SK-N-SH treated with all-trans-retinoic acid at 6 μM for 48 hours (cell line): ENCODE data around the gene PTCH1.

Experiments
- ATAC-seq: fragments of 200-7000 bp; cut with Tn5 transposase; 3 replicates; pipeline ENCODE4 v1.9.1; 2020; ENCODE audit warnings: mild to moderate bottlenecking, moderate library complexity
- ARNTL ChIP-seq: fragments of 450-650 bp; formaldehyde crosslinking; IDR thresholded peaks from 2 replicates; pipeline ENCODE4 v1.5.0; 2020; ENCODE audit warnings: low read depth, mild to moderate bottlenecking, moderate library complexity, borderline replicate concordance
- BACH2 ChIP-seq: fragments of 250-450 bp; sonication (Bioruptor Pico); IDR thresholded peaks from 2 replicates; pipeline ENCODE4 v1.9.0; 2021; ENCODE audit warnings: mild to moderate bottlenecking, borderline replicate concordance
- CSDC2 ChIP-seq: fragments of 250-450 bp; sonication (Bioruptor Pico); IDR thresholded peaks from 2 replicates; pipeline ENCODE4 v1.5.0; 2020; ENCODE audit warnings: mild to moderate bottlenecking, moderate library complexity
- ESRRG ChIP-seq: fragments of 250-450 bp; sonication (Bioruptor Pico); IDR thresholded peaks from 2 replicates; pipeline ENCODE4 v1.6.1; 2021; ENCODE audit warnings: mild to moderate bottlenecking
- GLIS3 ChIP-seq: fragments of 250-450 bp; sonication (Bioruptor Pico); IDR thresholded peaks from 2 replicates; pipeline ENCODE4 v1.5.0; 2020; ENCODE audit warnings: mild to moderate bottlenecking, moderate library complexity
- ISL1 ChIP-seq: fragments of 250-450 bp; sonication (Bioruptor Pico); IDR thresholded peaks from 2 replicates; pipeline ENCODE4 v2.1.2; 2022; ENCODE audit warnings: mild to moderate bottlenecking, moderate library complexity
- OSR1 ChIP-seq: fragments of 250-450 bp; sonication (Bioruptor Pico); IDR thresholded peaks from 2 replicates; pipeline ENCODE4 v1.8.0; 2022; ENCODE audit warnings: moderate library complexity, mild to moderate bottlenecking, inconsistent platforms
- PPARA ChIP-seq: fragments of 250-450 bp; sonication (Bioruptor Pico); IDR thresholded peaks from 2 replicates; pipeline ENCODE4 v1.5.0; 2020; ENCODE audit warnings: mild to moderate bottlenecking, borderline replicate concordance
- RARB ChIP-seq: fragments of 250-450 bp; sonication (Bioruptor Pico); IDR thresholded peaks from 2 replicates; pipeline ENCODE4 v1.8.0; 2021; ENCODE audit warnings: mild to moderate bottlenecking, moderate library complexity
- SNAI2 ChIP-seq: fragments of 250-450 bp; sonication (Bioruptor Pico); IDR thresholded peaks from 2 replicates; pipeline ENCODE4 v1.5.0; 2020; ENCODE audit warnings: mild to moderate bottlenecking, moderate library complexity
- TCF4 ChIP-seq: fragments of 250-450 bp; sonication (Bioruptor Pico); IDR thresholded peaks from 2 replicates; pipeline ENCODE4 v1.8.0; 2021; ENCODE audit warnings: mild to moderate bottlenecking, moderate library complexity, borderline replicate concordance
- TOX ChIP-seq: fragments of 250-450 bp; sonication (Bioruptor Pico); IDR thresholded peaks from 2 replicates; pipeline ENCODE4 v1.8.0; 2021; ENCODE audit warnings: mild to moderate bottlenecking, moderate library complexity, borderline replicate concordance
- ZC3H10 ChIP-seq: fragments of 250-450 bp; sonication (Bioruptor Pico); IDR thresholded peaks from 2 replicates; pipeline ENCODE4 v1.5.1; 2021; ENCODE audit warnings: mild to moderate bottlenecking, moderate library complexity
- ZFP3 ChIP-seq: fragments of 250-450 bp; sonication (Bioruptor Pico); IDR thresholded peaks from 2 replicates; pipeline ENCODE4 v1.5.0; 2020; ENCODE audit warnings: mild to moderate bottlenecking, moderate library complexity
- ZFP30 ChIP-seq: fragments of 450-650 bp; formaldehyde crosslinking; IDR thresholded peaks from 2 replicates; pipeline ENCODE4 v1.5.0; 2022; ENCODE audit warnings: mild to moderate bottlenecking, moderate library complexity
- ZNF565 ChIP-seq: fragments of 450-650 bp; formaldehyde crosslinking; conservative IDR thresholded peaks from 2 replicates; pipeline ENCODE4 v1.5.0; 2020; ENCODE audit warnings: low read depth, mild to moderate bottlenecking, moderate library complexity
- ZNF70 ChIP-seq: fragments of 450-650 bp; formaldehyde crosslinking; IDR thresholded peaks from 2 replicates; pipeline ENCODE4 v1.5.0; 2020; ENCODE audit warnings: mild to moderate bottlenecking, moderate library complexity
- ZNF8 ChIP-seq: fragments of 450-650 bp; formaldehyde crosslinking; IDR thresholded peaks from 2 replicates; pipeline ENCODE4 v1.5.0; 2020; ENCODE audit warnings: mild to moderate bottlenecking, moderate library complexity
- TF ChIP-seq, protein P1 (sequence below): fragments of 250-450 bp; sonication (Bioruptor Pico); IDR thresholded peaks from 2 replicates; pipeline ENCODE4 v1.5.0; 2020; ENCODE audit warnings: mild to moderate bottlenecking, moderate library complexity
- TF ChIP-seq, protein P2 (sequence below): fragments of 250-450 bp; sonication (Bioruptor Pico); IDR thresholded peaks from 2 replicates; pipeline ENCODE4 v1.5.1; 2021; ENCODE audit warnings: mild to moderate bottlenecking, moderate library complexity
- TF ChIP-seq, protein P3 (sequence below): fragments of 250-450 bp; sonication (Bioruptor Pico); IDR thresholded peaks from 2 replicates; pipeline ENCODE4 v1.8.0; 2020; ENCODE audit warnings: mild to moderate bottlenecking, moderate library complexity, borderline replicate concordance
- TF ChIP-seq, protein P4 (sequence below): fragments of 250-450 bp; sonication (Bioruptor Pico); IDR thresholded peaks from 2 replicates; pipeline ENCODE4 v1.5.1; 2020; ENCODE audit warnings: low read depth, mild to moderate bottlenecking, moderate library complexity
- TF ChIP-seq, protein P5 (sequence below): fragments of 250-450 bp; sonication (Bioruptor Pico); IDR thresholded peaks from 2 replicates; pipeline ENCODE4 v1.8.0; 2021; ENCODE audit warnings: low read depth, mild to moderate bottlenecking, moderate library complexity, borderline replicate concordance

Gene PTCH1

DNA sequence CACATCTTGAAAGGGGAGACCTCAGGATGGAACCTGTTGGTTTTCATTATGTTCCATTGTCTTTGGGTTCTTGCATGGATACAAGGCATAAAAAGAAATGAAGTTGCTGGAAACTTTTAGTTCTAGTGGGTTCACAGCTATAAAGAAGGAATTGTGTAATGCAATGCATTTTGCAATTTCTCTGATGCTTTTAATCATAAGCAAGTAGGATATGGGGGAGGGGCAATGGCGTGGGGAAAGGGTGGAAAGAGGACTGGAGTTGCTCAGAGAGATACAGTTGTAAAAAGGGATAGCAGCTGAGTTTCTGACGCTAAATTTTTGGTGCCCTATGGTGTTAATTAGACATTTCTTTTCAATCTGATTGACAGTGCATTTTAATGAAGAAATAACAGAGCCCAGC is 110.7 kb downstream of the PTCH1 start:
- no peak for ATAC-seq
- TF ChIP-seq BACH2 (CRISPR knock-in tag) (no peak), ZFP30 (CRISPR knock-in tag) (no peak), ESRRG (CRISPR knock-in tag) (no peak), TOX (no peak), ZNF8 (CRISPR knock-in tag) (no peak), ZNF70 (no peak), PPARA (CRISPR knock-in tag) (no peak), CSDC2 (CRISPR knock-in tag) (no peak), RARB (no peak), ZFP3 (CRISPR knock-in tag) (no peak), TCF4 (CRISPR knock-in tag) (no peak), ZNF565 (CRISPR knock-in tag) (no peak)
- TF ChIP-seq, protein P1, sequence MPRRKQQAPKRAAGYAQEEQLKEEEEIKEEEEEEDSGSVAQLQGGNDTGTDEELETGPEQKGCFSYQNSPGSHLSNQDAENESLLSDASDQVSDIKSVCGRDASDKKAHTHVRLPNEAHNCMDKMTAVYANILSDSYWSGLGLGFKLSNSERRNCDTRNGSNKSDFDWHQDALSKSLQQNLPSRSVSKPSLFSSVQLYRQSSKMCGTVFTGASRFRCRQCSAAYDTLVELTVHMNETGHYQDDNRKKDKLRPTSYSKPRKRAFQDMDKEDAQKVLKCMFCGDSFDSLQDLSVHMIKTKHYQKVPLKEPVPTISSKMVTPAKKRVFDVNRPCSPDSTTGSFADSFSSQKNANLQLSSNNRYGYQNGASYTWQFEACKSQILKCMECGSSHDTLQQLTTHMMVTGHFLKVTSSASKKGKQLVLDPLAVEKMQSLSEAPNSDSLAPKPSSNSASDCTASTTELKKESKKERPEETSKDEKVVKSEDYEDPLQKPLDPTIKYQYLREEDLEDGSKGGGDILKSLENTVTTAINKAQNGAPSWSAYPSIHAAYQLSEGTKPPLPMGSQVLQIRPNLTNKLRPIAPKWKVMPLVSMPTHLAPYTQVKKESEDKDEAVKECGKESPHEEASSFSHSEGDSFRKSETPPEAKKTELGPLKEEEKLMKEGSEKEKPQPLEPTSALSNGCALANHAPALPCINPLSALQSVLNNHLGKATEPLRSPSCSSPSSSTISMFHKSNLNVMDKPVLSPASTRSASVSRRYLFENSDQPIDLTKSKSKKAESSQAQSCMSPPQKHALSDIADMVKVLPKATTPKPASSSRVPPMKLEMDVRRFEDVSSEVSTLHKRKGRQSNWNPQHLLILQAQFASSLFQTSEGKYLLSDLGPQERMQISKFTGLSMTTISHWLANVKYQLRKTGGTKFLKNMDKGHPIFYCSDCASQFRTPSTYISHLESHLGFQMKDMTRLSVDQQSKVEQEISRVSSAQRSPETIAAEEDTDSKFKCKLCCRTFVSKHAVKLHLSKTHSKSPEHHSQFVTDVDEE (CRISPR knock-in tag) = no peak
- TF ChIP-seq, protein P2, sequence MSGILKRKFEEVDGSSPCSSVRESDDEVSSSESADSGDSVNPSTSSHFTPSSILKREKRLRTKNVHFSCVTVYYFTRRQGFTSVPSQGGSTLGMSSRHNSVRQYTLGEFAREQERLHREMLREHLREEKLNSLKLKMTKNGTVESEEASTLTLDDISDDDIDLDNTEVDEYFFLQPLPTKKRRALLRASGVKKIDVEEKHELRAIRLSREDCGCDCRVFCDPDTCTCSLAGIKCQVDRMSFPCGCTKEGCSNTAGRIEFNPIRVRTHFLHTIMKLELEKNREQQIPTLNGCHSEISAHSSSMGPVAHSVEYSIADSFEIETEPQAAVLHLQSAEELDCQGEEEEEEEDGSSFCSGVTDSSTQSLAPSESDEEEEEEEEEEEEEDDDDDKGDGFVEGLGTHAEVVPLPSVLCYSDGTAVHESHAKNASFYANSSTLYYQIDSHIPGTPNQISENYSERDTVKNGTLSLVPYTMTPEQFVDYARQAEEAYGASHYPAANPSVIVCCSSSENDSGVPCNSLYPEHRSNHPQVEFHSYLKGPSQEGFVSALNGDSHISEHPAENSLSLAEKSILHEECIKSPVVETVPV = no peak
- TF ChIP-seq, all 23 proteins: peak for 0

DNA sequence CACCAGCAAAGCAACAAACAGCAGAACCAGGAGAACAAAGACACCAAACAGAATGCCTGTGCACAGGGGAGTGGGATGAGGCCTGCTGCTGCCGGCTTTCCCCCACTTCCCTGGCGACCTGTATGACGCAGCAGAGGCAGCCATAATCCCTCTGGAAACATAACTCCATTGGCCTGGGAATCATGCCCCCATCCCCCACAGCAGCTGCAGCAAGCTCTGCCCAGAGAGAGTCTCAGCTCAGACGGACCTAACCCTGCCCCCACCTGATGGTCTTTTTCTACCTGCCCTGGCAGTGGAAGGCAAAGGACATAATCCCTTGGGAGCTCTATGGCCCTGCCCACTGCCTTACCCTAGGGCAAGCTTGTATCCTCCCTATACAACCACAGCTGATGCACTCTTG is 117.5 kb downstream of the PTCH1 start:
- no peak for ATAC-seq
- TF ChIP-seq, protein P3, sequence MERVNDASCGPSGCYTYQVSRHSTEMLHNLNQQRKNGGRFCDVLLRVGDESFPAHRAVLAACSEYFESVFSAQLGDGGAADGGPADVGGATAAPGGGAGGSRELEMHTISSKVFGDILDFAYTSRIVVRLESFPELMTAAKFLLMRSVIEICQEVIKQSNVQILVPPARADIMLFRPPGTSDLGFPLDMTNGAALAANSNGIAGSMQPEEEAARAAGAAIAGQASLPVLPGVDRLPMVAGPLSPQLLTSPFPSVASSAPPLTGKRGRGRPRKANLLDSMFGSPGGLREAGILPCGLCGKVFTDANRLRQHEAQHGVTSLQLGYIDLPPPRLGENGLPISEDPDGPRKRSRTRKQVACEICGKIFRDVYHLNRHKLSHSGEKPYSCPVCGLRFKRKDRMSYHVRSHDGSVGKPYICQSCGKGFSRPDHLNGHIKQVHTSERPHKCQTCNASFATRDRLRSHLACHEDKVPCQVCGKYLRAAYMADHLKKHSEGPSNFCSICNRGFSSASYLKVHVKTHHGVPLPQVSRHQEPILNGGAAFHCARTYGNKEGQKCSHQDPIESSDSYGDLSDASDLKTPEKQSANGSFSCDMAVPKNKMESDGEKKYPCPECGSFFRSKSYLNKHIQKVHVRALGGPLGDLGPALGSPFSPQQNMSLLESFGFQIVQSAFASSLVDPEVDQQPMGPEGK = no peak
- TF ChIP-seq, protein P4, sequence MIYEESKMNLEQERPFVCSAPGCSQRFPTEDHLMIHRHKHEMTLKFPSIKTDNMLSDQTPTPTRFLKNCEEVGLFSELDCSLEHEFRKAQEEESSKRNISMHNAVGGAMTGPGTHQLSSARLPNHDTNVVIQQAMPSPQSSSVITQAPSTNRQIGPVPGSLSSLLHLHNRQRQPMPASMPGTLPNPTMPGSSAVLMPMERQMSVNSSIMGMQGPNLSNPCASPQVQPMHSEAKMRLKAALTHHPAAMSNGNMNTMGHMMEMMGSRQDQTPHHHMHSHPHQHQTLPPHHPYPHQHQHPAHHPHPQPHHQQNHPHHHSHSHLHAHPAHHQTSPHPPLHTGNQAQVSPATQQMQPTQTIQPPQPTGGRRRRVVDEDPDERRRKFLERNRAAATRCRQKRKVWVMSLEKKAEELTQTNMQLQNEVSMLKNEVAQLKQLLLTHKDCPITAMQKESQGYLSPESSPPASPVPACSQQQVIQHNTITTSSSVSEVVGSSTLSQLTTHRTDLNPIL (CRISPR knock-in tag) = no peak
- TF ChIP-seq ARNTL (no peak), RARB (no peak), SNAI2 (CRISPR knock-in tag) (no peak), ISL1 (CRISPR knock-in tag) (no peak), GLIS3 (no peak), ZC3H10 (CRISPR knock-in tag) (no peak), ZNF565 (CRISPR knock-in tag) (no peak), OSR1 (no peak), ZNF70 (no peak), ZFP30 (CRISPR knock-in tag) (no peak), ZNF8 (CRISPR knock-in tag) (no peak)
- TF ChIP-seq, protein P2 = no peak
- TF ChIP-seq, protein P1 (CRISPR knock-in tag) = no peak
- TF ChIP-seq, protein P5, sequence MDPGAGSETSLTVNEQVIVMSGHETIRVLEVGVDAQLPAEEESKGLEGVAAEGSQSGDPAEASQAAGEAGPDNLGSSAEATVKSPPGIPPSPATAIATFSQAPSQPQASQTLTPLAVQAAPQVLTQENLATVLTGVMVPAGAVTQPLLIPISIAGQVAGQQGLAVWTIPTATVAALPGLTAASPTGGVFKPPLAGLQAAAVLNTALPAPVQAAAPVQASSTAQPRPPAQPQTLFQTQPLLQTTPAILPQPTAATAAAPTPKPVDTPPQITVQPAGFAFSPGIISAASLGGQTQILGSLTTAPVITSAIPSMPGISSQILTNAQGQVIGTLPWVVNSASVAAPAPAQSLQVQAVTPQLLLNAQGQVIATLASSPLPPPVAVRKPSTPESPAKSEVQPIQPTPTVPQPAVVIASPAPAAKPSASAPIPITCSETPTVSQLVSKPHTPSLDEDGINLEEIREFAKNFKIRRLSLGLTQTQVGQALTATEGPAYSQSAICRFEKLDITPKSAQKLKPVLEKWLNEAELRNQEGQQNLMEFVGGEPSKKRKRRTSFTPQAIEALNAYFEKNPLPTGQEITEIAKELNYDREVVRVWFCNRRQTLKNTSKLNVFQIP (CRISPR knock-in tag) = no peak
